Natural killer cell (primary cell): ENCODE results near the gene CCDC157. TPM values are rescaled to one million over a fixed set of nuclear protein-coding genes. Genes with fewer than 3 reads are reported as not detected.
A peak's percentile ranks its signal among the peaks of the same experiment; 100 is the strongest.

Experiments
- ATAC-seq, 3 donors: fragments of 150-1000 bp in 2 of 3; fragments of 200-7000 bp in 1 of 3; cut with Tn5 transposase; 1 replicate in 1 of 3; 2 replicates in 2 of 3; pipeline ENCODE4 v1.10.0; 2021; ENCODE audit warnings: mild to moderate bottlenecking in 2 of 3, moderate library complexity in 2 of 3
- DNase-seq, 2 donors: peaks; one replicate each; pipeline versions ENCODE4 v3.0.0 to v3.0.0-alpha.2; 2013 to 2021; ENCODE audit warnings: mixed read lengths in 1 of 2
- H3K27ac ChIP-seq: one replicate; pipeline ENCODE4 v1.5.1; 2013; ENCODE audit warnings: mild to moderate bottlenecking, low read length
- H3K27me3 ChIP-seq: one replicate; pipeline ENCODE4 v1.6.1; 2013; ENCODE audit warnings: low read length; ENCODE audit not compliant: control insufficient read depth, insufficient read depth
- H3K36me3 ChIP-seq: one replicate; pipeline ENCODE4 v1.6.1; 2013; ENCODE audit warnings: low read length; ENCODE audit not compliant: control insufficient read depth, insufficient read depth
- H3K4me1 ChIP-seq: one replicate; pipeline ENCODE4 v1.6.1; 2013; ENCODE audit warnings: low read length; ENCODE audit not compliant: control insufficient read depth, insufficient read depth
- H3K4me3 ChIP-seq: one replicate; pipeline ENCODE4 v1.5.1; 2013; ENCODE audit warnings: low read length
- H3K9me3 ChIP-seq: one replicate; pipeline ENCODE4 v1.6.1; 2013; ENCODE audit warnings: low read length; ENCODE audit not compliant: control insufficient read depth, insufficient read depth
- H3K27ac Mint-ChIP-seq, 2 donors: one replicate each; pipeline ENCODE4 v1.8.0; 2022; ENCODE audit warnings: mild to moderate bottlenecking in 2 of 2, mixed read lengths in 2 of 2, moderate library complexity in 1 of 2
- H3K27me3 Mint-ChIP-seq, 2 donors: one replicate each; pipeline ENCODE4 v1.8.0; 2022; ENCODE audit warnings: low read depth in 2 of 2, mixed read lengths in 2 of 2
- H3K36me3 Mint-ChIP-seq: one replicate; pipeline ENCODE4 v1.8.0; 2022; ENCODE audit warnings: mixed read lengths
- H3K4me1 Mint-ChIP-seq, 2 donors: one replicate each; pipeline ENCODE4 v1.8.0; 2022; ENCODE audit warnings: mixed read lengths in 2 of 2
- H3K4me3 Mint-ChIP-seq: one replicate; pipeline ENCODE4 v1.8.0; 2022; ENCODE audit warnings: mild to moderate bottlenecking, moderate library complexity, mixed read lengths
- H3K9me3 Mint-ChIP-seq, 2 donors: one replicate each; pipeline ENCODE4 v1.8.0; 2022; ENCODE audit warnings: mixed read lengths in 2 of 2
- WGBS: methylation state at CpG from one replicate; pipeline ENCODE4 v1.1.7; 2013; ENCODE audit warnings: missing lambda C conversion rate; ENCODE audit not compliant: insufficient coverage; 5-methylcytosine and 5-hydroxymethylcytosine counted together
- intact Hi-C: fragments of 100-400 bp; cut with micrococcal nuclease; formaldehyde crosslinking; loops from one replicate; pipeline ENCODE4 v1.14.2; 2022
- total RNA-seq, 4 donors: library from RNA; stranded (reverse); fragments of 120-200 nt in 1 of 4; gene quantifications; one replicate each; pipeline versions ENCODE4 v1.2.3 to v1.2.4, GENCODE V29; 2013 to 2022
- TF ChIP-seq, protein P1 (sequence below): fragments of 200-600 bp; IDR thresholded peaks from one replicate; pipeline ENCODE4 v1.8.0; 2022; ENCODE audit warnings: antibody characterized with exemption

Gene CCDC157
- total RNA-seq, 3 donors from 2014 or later (not counting 1 experiment from before 2014, with no cell fraction given): 7.7 to 9.7 (median 8.4) TPM

GRCh38 chr22:30416837-30417236 lies 60.0 kb downstream of the CCDC157 start:
- no peak for ATAC-seq
- Mint-ChIP-seq H3K27me3 (no peaks in the 10 kb centered on the region), H3K4me3 (no peak overlapping the region), H3K4me1 (peaks cover 0 to 3% of the 10 kb centered on the region in 2 donors), H3K27ac (no peak overlapping the region), H3K9me3 (no peaks in the 10 kb centered on the region), H3K36me3 (no peaks in the 10 kb centered on the region)
- Histone ChIP-seq H3K27ac (no peak overlapping the region), H3K27me3 (no peaks in the 10 kb centered on the region), H3K4me1 (no peaks in the 10 kb centered on the region), H3K36me3 (peaks cover 7% of the 10 kb centered on the region), H3K4me3 (no peak overlapping the region), H3K9me3 (no peaks in the 10 kb centered on the region)
- intact Hi-C loops: no loop called here
- TF ChIP-seq, protein P1, sequence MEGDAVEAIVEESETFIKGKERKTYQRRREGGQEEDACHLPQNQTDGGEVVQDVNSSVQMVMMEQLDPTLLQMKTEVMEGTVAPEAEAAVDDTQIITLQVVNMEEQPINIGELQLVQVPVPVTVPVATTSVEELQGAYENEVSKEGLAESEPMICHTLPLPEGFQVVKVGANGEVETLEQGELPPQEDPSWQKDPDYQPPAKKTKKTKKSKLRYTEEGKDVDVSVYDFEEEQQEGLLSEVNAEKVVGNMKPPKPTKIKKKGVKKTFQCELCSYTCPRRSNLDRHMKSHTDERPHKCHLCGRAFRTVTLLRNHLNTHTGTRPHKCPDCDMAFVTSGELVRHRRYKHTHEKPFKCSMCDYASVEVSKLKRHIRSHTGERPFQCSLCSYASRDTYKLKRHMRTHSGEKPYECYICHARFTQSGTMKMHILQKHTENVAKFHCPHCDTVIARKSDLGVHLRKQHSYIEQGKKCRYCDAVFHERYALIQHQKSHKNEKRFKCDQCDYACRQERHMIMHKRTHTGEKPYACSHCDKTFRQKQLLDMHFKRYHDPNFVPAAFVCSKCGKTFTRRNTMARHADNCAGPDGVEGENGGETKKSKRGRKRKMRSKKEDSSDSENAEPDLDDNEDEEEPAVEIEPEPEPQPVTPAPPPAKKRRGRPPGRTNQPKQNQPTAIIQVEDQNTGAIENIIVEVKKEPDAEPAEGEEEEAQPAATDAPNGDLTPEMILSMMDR: no peak
- no peak for DNase-seq
- WGBS: 100% methylated on average over 1 of the region's 1 CpG

DNA sequence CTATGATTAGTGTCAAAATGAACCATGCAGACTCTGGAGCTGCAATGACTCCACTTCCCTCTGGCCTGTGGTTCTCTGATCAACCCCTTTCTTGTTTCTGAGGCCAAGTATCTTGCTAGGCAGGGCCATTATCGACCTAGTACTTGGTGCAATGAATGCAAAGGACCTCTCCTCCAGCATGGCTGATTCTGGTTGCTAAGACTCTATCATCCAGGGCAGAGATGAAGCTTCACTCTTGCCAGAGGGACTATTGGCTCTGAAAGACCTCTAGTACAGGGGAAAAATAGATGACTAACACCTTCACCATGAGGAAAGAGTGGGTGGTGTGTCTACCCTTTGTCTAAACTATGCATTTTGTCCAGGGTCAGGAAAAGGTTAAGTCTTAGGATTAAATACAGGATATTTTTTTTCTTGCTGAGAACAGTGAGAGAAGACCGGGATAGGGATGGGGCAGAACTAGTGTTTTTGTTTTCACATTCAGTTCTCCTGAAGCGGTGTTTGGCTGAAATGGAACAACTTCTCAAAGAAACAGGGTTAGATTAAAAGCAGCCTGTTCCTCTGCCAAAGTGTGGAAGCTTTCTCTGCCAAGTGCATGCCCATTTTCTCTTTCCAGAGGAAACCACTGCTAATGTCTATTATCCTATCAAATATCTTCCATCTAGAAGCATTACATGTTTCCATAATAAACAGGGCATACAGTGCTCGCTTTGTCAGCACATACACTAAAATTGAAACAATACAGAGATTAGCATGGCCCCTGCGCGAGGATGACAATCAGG lies 63.7 kb downstream of the CCDC157 start:
- Histone ChIP-seq H3K4me3 (no peak overlapping the region), H3K9me3 (no peaks in the 10 kb centered on the region), H3K27ac (no peak overlapping the region), H3K27me3 (no peaks in the 10 kb centered on the region), H3K36me3 (peaks cover 5% of the 10 kb centered on the region), H3K4me1 (peaks cover 29% of the 10 kb centered on the region)
- Mint-ChIP-seq H3K27me3 (no peaks in the 10 kb centered on the region), H3K27ac (no peak overlapping the region), H3K9me3 (no peaks in the 10 kb centered on the region), H3K4me3 (no peak overlapping the region), H3K4me1 (peaks cover 29 to 34% of the 10 kb centered on the region in 2 donors), H3K36me3 (no peaks in the 10 kb centered on the region)
- no peak for ATAC-seq
- DNase-seq: no peak
- intact Hi-C loops: no loop called here
- WGBS: 97% methylated on average over 6 of the region's 6 CpGs
- TF ChIP-seq, protein P1: no peak

- 95% methylated on average over 7 of the region's 8 CpGs for WGBS
- H3K36me3 Mint-ChIP-seq: no peaks in the 10 kb centered on the region
- Histone ChIP-seq H3K27ac (no peak overlapping the region), H3K9me3 (no peaks in the 10 kb centered on the region), H3K4me1 (peaks cover 41% of the 10 kb centered on the region), H3K36me3 (peaks cover 4% of the 10 kb centered on the region), H3K27me3 (no peaks in the 10 kb centered on the region), H3K4me3 (no peak overlapping the region)
- H3K4me1 Mint-ChIP-seq: peaks cover 41 to 48% of the 10 kb centered on the region in 2 donors
- intact Hi-C loops: no loop called here
- no peak for ATAC-seq
- H3K27ac Mint-ChIP-seq: peak overlapping the region; percentile 79 to 93
- no peaks in the 10 kb centered on the region for H3K9me3 Mint-ChIP-seq
- TF ChIP-seq, protein P1: no peak
- H3K27me3 Mint-ChIP-seq: no peaks in the 10 kb centered on the region
- H3K4me3 Mint-ChIP-seq: peak overlapping the region; percentile 95
- DNase-seq: no peak
These were observed 65.1 kb downstream of the CCDC157 start for GRCh38 chr22:30421695-30422480.
